Kidney (tissue), 14 donors: ENCODE results near the gene COBLL1. TPM values are rescaled to one million over a fixed set of nuclear protein-coding genes. Genes with fewer than 3 reads are reported as not detected.

Experiments
- DNase-seq, 5 donors: peaks; one replicate each; pipeline ENCODE4 v3.0.0-alpha.2; 2013 to 2020
- FAIRE-seq: peaks from 2 replicates; lab custom pipeline; 2012; peaks lifted over from hg19 to GRCh38; lab: Jason Lieb, UNC
- H3K27ac ChIP-seq, 2 donors: one replicate each; pipeline ENCODE4 v1.7.0; 2013; ENCODE audit warnings: low read depth in 2 of 2, low read length in 2 of 2, inconsistent platforms in 1 of 2
- H3K27me3 ChIP-seq: one replicate; pipeline ENCODE4 v1.7.1; 2013; ENCODE audit warnings: low read length, inconsistent platforms; ENCODE audit not compliant: control insufficient read depth, insufficient read depth
- H3K36me3 ChIP-seq, 3 donors: one replicate each; pipeline versions ENCODE4 v1.7.0 to v1.7.1; 2013; ENCODE audit warnings: low read length in 3 of 3, control low read depth in 1 of 3, inconsistent platforms in 1 of 3; ENCODE audit not compliant: insufficient read depth in 3 of 3, control insufficient read depth in 2 of 3
- H3K4me1 ChIP-seq, 3 donors: one replicate each; pipeline versions ENCODE4 v1.7.0 to v1.7.1; 2013; ENCODE audit warnings: low read length in 3 of 3, inconsistent platforms in 1 of 3, low read depth in 1 of 3; ENCODE audit not compliant: control insufficient read depth in 2 of 3, insufficient read depth in 2 of 3
- H3K4me3 ChIP-seq, 3 donors: one replicate each; pipeline versions ENCODE4 v1.7.0 to v1.8.1; 2013; ENCODE audit warnings: low read length in 3 of 3, control low read depth in 1 of 3, inconsistent platforms in 1 of 3
- H3K9ac ChIP-seq, 3 donors: one replicate each; pipeline versions ENCODE4 v1.7.0 to v1.7.1; 2013; ENCODE audit warnings: low read length in 3 of 3, control low read depth in 1 of 3, inconsistent platforms in 1 of 3
- H3K9me3 ChIP-seq, 3 donors: one replicate each; pipeline versions ENCODE4 v1.7.0 to v1.7.1; 2013; ENCODE audit warnings: low read length in 3 of 3, control low read depth in 1 of 3, inconsistent platforms in 1 of 3; ENCODE audit not compliant: control insufficient read depth in 2 of 3, insufficient read depth in 1 of 3
- intact Hi-C: fragments of 100-400 bp; cut with DNase I; formaldehyde crosslinking; loops from one replicate; pipeline ENCODE4 v1.11.1; 2022
- polyA plus RNA-seq: library from polyadenylated mRNA; stranded (reverse); fragments of 350-450 nt; fragmentation: Illumina TruSeq; extraction: RNeasy Lipid Tissue Mini Kit (QIAGEN cat#74804); gene quantifications from one replicate; pipeline ENCODE4 v1.2.3, GENCODE V29; 2014; ENCODE audit warnings: low read depth, low replicate concordance; ENCODE audit not compliant: insufficient read depth
- total RNA-seq: library from RNA; stranded (reverse); fragmentation: NEBNext Ultra II Directional; extraction: Animal tissue kit (Norgen Biotek cat#: 25700); gene quantifications from one replicate; pipeline ENCODE4 v1.2.1, GENCODE V29; 2021
- TF ChIP-seq, protein P1 (sequence below): IDR thresholded peaks from 3 replicates; pipeline ENCODE4 v1.5.1; 2012; ENCODE audit warnings: mild to moderate bottlenecking, moderate library complexity, borderline replicate concordance; ENCODE audit not compliant: insufficient read depth; ENCODE audit errors: extremely low read depth
- donor health status: control.
- donor health status: control.
- donor health status: control.
- donor health status: control.
- donor health status: control.
- donor health status: DM: yes; HTN: yes; CAD: no.
- donor health status: Normal renal cell carcinoma (clear cell type).

COBLL1 gene
- total and polyA plus RNA-seq, 2 donors from 2014 or later = 39.7 to 205 TPM

DNA sequence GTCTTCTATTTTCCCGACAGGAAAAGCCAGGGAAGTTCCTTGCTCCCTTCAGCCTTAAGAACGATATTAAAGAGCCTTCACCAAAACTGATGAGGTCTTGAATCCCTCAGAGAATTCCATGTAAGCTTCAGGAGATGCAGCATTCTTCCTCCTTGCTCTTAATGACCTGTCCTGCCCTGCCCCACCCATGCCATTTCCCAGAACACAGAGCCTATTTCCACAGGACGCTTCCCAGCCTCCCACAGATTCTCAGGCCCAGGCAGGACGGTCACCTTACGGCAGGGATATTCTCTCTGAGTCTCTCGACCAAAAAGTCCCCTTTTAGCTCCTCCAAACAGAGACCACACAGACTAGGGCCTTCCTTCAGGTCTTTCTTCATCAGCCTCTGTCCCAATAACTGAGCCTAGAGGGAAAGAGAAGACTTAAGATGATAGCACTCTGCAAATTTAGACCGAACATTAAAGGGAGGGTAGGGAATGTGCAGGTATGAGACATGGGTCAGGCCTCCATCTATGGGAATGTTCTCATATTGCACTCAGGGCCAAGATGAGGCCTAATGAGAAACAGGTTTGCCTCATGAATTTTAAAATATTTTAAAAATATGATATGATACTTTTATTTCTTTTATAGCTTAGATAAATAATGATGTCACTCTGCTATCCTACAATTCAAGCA, 62.1 kb downstream of the COBLL1 start:
- Histone ChIP-seq H3K4me1 (peaks cover 0 to 6% (median 0%) of the 10 kb centered on the region in 3 donors), H3K27me3 (no peaks in the 10 kb centered on the region), H3K9me3 (no peaks in the 10 kb centered on the region), H3K36me3 (no peaks in the 10 kb centered on the region), H3K4me3 (no peak overlapping the region), H3K9ac (no peak overlapping the region), H3K27ac (no peak overlapping the region)
- DNase-seq = no peak
- no peak for FAIRE-seq
- intact Hi-C loops = no loop called here
- TF ChIP-seq, protein P1, sequence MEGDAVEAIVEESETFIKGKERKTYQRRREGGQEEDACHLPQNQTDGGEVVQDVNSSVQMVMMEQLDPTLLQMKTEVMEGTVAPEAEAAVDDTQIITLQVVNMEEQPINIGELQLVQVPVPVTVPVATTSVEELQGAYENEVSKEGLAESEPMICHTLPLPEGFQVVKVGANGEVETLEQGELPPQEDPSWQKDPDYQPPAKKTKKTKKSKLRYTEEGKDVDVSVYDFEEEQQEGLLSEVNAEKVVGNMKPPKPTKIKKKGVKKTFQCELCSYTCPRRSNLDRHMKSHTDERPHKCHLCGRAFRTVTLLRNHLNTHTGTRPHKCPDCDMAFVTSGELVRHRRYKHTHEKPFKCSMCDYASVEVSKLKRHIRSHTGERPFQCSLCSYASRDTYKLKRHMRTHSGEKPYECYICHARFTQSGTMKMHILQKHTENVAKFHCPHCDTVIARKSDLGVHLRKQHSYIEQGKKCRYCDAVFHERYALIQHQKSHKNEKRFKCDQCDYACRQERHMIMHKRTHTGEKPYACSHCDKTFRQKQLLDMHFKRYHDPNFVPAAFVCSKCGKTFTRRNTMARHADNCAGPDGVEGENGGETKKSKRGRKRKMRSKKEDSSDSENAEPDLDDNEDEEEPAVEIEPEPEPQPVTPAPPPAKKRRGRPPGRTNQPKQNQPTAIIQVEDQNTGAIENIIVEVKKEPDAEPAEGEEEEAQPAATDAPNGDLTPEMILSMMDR = no peak

DNA sequence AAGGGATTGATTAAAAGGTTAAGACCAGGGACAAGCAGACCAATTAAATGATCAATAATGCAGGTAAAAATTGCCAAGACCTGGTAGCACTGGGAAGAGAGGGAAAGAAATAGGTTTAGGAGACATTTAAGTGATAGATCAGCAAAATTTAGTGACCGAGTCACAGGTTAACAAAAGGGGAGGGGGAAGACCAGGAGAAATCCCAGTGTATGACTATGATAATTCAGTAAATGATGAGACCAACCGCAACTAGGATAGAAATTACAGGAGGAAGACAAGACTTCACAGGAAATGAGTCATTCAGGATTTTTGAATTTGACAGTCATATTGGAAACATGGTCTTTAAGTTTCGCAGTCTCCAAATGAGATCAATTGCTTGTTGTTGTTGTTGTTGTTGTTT, 62.9 kb downstream of the COBLL1 start:
- intact Hi-C loops = no loop called here
- FAIRE-seq = no peak

DNA sequence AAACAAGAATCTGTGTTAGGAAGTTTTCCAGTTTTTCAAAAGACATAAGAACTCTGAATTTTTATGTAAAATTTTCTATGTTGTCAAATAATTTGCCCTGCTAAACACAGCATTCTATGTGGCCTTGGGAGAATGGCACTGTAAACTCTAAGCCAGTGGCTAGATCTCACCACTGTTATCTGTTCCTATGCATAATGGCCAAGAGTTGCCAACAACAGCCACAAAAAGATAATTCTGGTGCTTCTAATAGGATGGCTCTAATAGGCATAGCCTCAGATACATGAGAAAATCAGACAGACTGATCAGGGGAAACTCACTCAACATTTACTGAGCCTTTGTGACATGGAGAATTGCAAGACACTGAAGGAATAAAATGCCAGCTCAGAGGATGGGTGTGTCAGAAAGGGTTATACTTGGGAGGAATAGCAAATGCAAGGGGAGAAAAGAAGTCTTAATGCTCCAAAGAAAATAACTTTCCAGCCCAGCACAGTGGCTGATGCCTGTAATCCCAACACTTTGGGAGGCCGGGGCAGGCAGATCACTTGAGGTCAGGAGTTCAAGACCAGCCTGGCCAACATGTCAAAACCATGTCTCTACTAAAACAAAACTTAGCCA, 63.7 kb downstream of the COBLL1 start:
- Histone ChIP-seq H3K4me1 (peaks cover 0 to 6% (median 0%) of the 10 kb centered on the region in 3 donors), H3K36me3 (no peaks in the 10 kb centered on the region), H3K4me3 (no peak overlapping the region), H3K27ac (no peak overlapping the region), H3K27me3 (no peaks in the 10 kb centered on the region), H3K9me3 (no peaks in the 10 kb centered on the region), H3K9ac (no peak overlapping the region)
- intact Hi-C loops = no loop called here
- no peak for DNase-seq
- no peak for FAIRE-seq
- TF ChIP-seq, protein P1 = no peak

More for the DNA sequence above, 62.9 kb downstream of the COBLL1 start:
- H3K9me3 ChIP-seq = no peaks in the 10 kb centered on the region
- peaks cover 0 to 6% (median 0%) of the 10 kb centered on the region in 3 donors for H3K4me1 ChIP-seq
- TF ChIP-seq, protein P1 = no peak
- H3K9ac ChIP-seq = no peak overlapping the region
- H3K36me3 ChIP-seq = no peaks in the 10 kb centered on the region
- H3K27me3 ChIP-seq = no peaks in the 10 kb centered on the region
- no peak overlapping the region for H3K4me3 ChIP-seq
- no peak overlapping the region for H3K27ac ChIP-seq
- no peak for DNase-seq
